ENCODE results near the gene CD48. TPM values are rescaled to one million over a fixed set of nuclear protein-coding genes. Genes with fewer than 3 reads are reported as not detected.

CD48 gene
- total and polyA plus RNA-seq, 2 of the 4 experiments (the other 2 are of a cell fraction): not detected

DNA sequence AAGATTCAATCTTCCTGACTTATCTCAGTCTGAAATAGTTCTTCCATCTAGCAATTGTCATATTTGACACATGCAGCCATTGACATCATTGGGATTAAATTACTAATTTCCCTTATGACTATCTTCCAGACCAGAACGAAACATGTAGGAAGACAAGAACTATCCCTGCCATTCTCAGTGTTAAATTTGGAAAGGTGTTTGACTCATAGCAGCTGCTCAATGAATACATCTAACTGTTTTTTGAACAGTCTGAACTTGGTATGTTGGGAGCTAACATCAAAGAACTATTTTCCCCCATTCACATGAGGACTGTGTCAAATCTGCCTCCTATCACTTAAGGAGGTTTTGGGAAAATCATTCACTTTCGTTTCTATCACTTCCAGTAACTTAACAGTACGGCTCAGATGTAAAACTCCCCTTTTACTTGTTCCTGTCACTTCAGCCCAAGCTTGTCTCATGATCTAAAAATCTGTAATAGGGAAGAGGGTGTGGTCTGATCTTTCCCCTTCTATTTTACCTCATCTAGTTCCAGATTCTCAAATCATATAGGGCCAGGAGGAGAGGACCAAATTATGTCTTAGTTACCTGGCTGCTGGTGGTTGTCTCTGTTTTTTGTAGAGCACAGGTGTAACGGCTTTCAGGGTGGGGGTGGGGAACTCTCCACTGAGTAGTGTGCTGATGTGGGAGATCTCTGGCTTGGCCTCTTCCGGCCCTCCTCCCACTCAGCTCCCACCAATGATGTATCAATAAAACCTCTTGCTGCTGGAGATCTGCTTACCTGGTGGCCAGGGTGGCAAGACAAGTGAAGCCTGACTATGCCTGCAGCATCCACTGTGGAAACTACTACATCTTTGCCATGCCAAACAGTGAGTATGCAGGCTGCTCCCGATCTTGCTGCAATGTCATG, 38.6 kb downstream of the CD48 start:
- Histone ChIP-seq H4K20me1 (ENCODE audit: insufficient read depth, low read length) (no peaks in the 10 kb centered on the region), H2AFZ (replicated peaks; ENCODE audit: low read length, poor library complexity) (no peak overlapping the region), H3K27ac (ENCODE audit: insufficient read depth, low read length) (no peak overlapping the region), H3K18ac (ENCODE audit: low read depth, low read length) (no peak overlapping the region), H2AK5ac (ENCODE audit: low read depth, low read length) (no peak overlapping the region), H3K36me3 (ENCODE audit: control insufficient read depth, insufficient read depth, low read length) (no peaks in the 10 kb centered on the region), H2BK120ac (ENCODE audit: low read depth, low read length) (no peak overlapping the region), H3K9ac (ENCODE audit: low read depth, low read length) (no peak overlapping the region), H2BK15ac (ENCODE audit: low read depth, low read length) (no peak overlapping the region), H2AK9ac (replicated peaks; ENCODE audit: low read depth, low read length, poor library complexity) (no peak overlapping the region), H3K56ac (ENCODE audit: extremely low read depth, insufficient read depth, low read length) (no peak overlapping the region), H3K4ac (ENCODE audit: low read depth, low read length) (no peak overlapping the region), H3K9me3 (ENCODE audit: control insufficient read depth, insufficient read depth, low read length) (no peaks in the 10 kb centered on the region), H4K91ac (ENCODE audit: insufficient read depth, low read depth, low read length) (no peak overlapping the region), H4K8ac (ENCODE audit: low read depth in 2 of 2, low read length in 2 of 2) (no peak overlapping the region), H4K5ac (ENCODE audit: low read depth, low read length) (no peak overlapping the region), H3K27me3 (ENCODE audit: control insufficient read depth, insufficient read depth, low read length) (no peaks in the 10 kb centered on the region), H2BK20ac (ENCODE audit: low read depth, low read length) (no peak overlapping the region), H3K14ac (replicated peaks; ENCODE audit: low read depth, low read length) (no peak overlapping the region), H2BK5ac (ENCODE audit: low read depth, low read length, poor library complexity, severe bottlenecking) (no peak overlapping the region), H3K4me3 (ENCODE audit: insufficient read depth, low read depth, low read length) (no peak overlapping the region), H3K9me1 (ENCODE audit: insufficient read depth, low read length) (no peaks in the 10 kb centered on the region), H3K4me2 (ENCODE audit: low read depth, low read length) (no peak overlapping the region), H3K23ac (ENCODE audit: low read depth, low read length) (no peak overlapping the region), H3K79me1 (ENCODE audit: low read depth in 1 of 2, low read length in 2 of 2) (no peaks in the 10 kb centered on the region), H3K4me1 (ENCODE audit: control insufficient read depth, insufficient read depth, low read length) (no peaks in the 10 kb centered on the region)
- in situ Hi-C loops (cut with MboI; ENCODE audit: low sequenced_read_pairs): loop anchor here (10.0 kb wide), 1 partner anchor 62 kb away; the partner anchor contains the start of gene SLAMF7
- CTCF ChIA-PET: no interaction called here
- no peak for ATAC-seq (ENCODE audit: low read depth)
- no peak for TF ChIP-seq RAD21 (IDR thresholded peaks at IDR 0.05; ENCODE audit: low read length)
- dilution Hi-C loops (cut with HindIII; ENCODE audit: low sequenced_read_pairs, unreplicated experiment): no loop called here
- no CpG with 5 or more reads among the region's 6 CpGs for WGBS, 2 experiments (ENCODE audit: extremely low coverage in 2 of 2, insufficient read length in 1 of 2)
- no TSS peak for BruUV-seq (replicated peaks)
- DNase-seq: no peak
- POLR2A ChIA-PET (ENCODE audit: unreplicated experiment): no interaction called here
- intact Hi-C loops (cut with micrococcal nuclease): no loop called here
